MM.1S (cell line): ENCODE results near the gene ZNF37A.

Experiments
- DNase-seq: peaks from one replicate; pipeline ENCODE4 v3.0.0-alpha.2; 2015
- H2AFZ ChIP-seq: fragments of 300-600 bp; sonication (generic); 2 replicates; pipeline ENCODE4 v1.6.0; 2016; ENCODE audit warnings: antibody characterized with exemption, low read length
- H3F3A ChIP-seq: fragments of 300-600 bp; sonication (generic); 2 replicates; pipeline ENCODE4 v1.6.1; 2016; ENCODE audit warnings: mild to moderate bottlenecking, antibody characterized with exemption, low read length, moderate library complexity, mixed read lengths; ENCODE audit not compliant: insufficient read depth
- H3K27ac ChIP-seq: fragments of 300-600 bp; sonication (generic); 2 replicates; pipeline ENCODE4 v1.5.1; 2016; ENCODE audit warnings: mild to moderate bottlenecking, low read length
- H3K27me3 ChIP-seq: fragments of 300-600 bp; sonication (generic); replicated peaks from 2 replicates; pipeline ENCODE4 v1.6.0; 2016; ENCODE audit warnings: low read length; ENCODE audit not compliant: insufficient read depth
- H3K36me3 ChIP-seq: fragments of 300-600 bp; sonication (generic); replicated peaks from 2 replicates; pipeline ENCODE4 v1.6.1; 2016; ENCODE audit warnings: mild to moderate bottlenecking, low read length, mixed read lengths; ENCODE audit not compliant: insufficient read depth
- H3K4me1 ChIP-seq: fragments of 300-600 bp; sonication (generic); 2 replicates; pipeline ENCODE4 v1.6.1; 2016; ENCODE audit warnings: low read length, mixed read lengths
- H3K4me2 ChIP-seq: fragments of 300-600 bp; sonication (generic); 2 replicates; pipeline ENCODE4 v1.6.0; 2016; ENCODE audit warnings: low read depth, low read length
- H3K4me3 ChIP-seq: fragments of 300-600 bp; sonication (generic); 2 replicates; pipeline ENCODE4 v1.5.1; 2016; ENCODE audit warnings: low read length, mixed read lengths
- H3K79me2 ChIP-seq: fragments of 300-600 bp; sonication (generic); 2 replicates; pipeline ENCODE4 v1.6.1; 2016; ENCODE audit warnings: mixed run types, low read length, mixed read lengths
- H3K9ac ChIP-seq: fragments of 300-600 bp; sonication (generic); 2 replicates; pipeline ENCODE4 v1.6.1; 2016; ENCODE audit warnings: low read length, mixed read lengths
- H3K9me2 ChIP-seq: fragments of 300-600 bp; sonication (generic); replicated peaks from 2 replicates; pipeline ENCODE4 v1.6.1; 2016; ENCODE audit warnings: mild to moderate bottlenecking, low read length, mixed read lengths; ENCODE audit not compliant: insufficient read depth
- H3K9me3 ChIP-seq: fragments of 300-600 bp; sonication (generic); replicated peaks from 2 replicates; pipeline ENCODE4 v1.6.1; 2016; ENCODE audit warnings: mild to moderate bottlenecking, low read length, mixed read lengths; ENCODE audit not compliant: insufficient read depth
- H4K20me1 ChIP-seq: fragments of 300-600 bp; sonication (generic); 2 replicates; pipeline ENCODE4 v1.6.1; 2016; ENCODE audit warnings: mild to moderate bottlenecking, low read length, moderate library complexity, mixed read lengths; ENCODE audit not compliant: insufficient read depth
- EZH2 ChIP-seq: fragments of 300-600 bp; sonication (generic); optimal IDR thresholded peaks from 2 replicates; pipeline ENCODE3; 2017; ENCODE audit warnings: low read depth, mild to moderate bottlenecking, antibody characterized with exemption, low read length, mixed read lengths
- EZH2phosphoT487 ChIP-seq: fragments of 300-600 bp; sonication (generic); IDR thresholded peaks from 2 replicates; pipeline ENCODE4 v1.6.1; 2018; ENCODE audit warnings: antibody characterized with exemption, low read length
- TF ChIP-seq, protein P1 (sequence below): fragments of 300-600 bp; sonication (generic); IDR thresholded peaks from 2 replicates; pipeline ENCODE4 v1.5.1; 2016; ENCODE audit warnings: antibody characterized with exemption, low read length, mixed read lengths

ZNF37A gene

DNA sequence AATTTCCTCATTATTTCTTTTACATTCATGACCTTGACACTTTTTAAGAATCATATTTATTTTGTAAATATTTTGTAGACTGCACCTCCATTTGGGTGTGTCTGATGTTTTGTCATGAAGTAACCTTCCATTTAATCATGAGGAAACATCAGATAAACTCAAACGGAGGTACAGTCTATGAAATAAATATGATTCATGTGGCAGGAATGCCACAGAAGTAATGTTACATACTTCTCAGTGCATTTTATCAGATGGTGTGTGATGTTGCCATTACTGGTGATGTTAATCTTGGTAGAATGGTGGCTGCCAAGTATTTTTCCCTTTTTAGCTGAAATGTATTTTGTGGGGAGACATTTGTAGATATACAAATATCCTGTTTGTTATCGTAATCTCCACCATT lies 64.9 kb downstream of the ZNF37A start:
- H3K4me1 ChIP-seq = no peaks in the 10 kb centered on the region
- TF ChIP-seq, protein P1, sequence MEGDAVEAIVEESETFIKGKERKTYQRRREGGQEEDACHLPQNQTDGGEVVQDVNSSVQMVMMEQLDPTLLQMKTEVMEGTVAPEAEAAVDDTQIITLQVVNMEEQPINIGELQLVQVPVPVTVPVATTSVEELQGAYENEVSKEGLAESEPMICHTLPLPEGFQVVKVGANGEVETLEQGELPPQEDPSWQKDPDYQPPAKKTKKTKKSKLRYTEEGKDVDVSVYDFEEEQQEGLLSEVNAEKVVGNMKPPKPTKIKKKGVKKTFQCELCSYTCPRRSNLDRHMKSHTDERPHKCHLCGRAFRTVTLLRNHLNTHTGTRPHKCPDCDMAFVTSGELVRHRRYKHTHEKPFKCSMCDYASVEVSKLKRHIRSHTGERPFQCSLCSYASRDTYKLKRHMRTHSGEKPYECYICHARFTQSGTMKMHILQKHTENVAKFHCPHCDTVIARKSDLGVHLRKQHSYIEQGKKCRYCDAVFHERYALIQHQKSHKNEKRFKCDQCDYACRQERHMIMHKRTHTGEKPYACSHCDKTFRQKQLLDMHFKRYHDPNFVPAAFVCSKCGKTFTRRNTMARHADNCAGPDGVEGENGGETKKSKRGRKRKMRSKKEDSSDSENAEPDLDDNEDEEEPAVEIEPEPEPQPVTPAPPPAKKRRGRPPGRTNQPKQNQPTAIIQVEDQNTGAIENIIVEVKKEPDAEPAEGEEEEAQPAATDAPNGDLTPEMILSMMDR = no peak
- TF ChIP-seq EZH2phosphoT487 = no peak
- no peak for TF ChIP-seq EZH2
- H3F3A ChIP-seq = no peaks in the 10 kb centered on the region
- H3K9me3 ChIP-seq = no peaks in the 10 kb centered on the region
- no peak overlapping the region for H3K9ac ChIP-seq
- H3K4me3 ChIP-seq = no peak overlapping the region
- H2AFZ ChIP-seq = no peak overlapping the region
- no peak overlapping the region for H3K27ac ChIP-seq
- no peaks in the 10 kb centered on the region for H3K27me3 ChIP-seq
- H3K36me3 ChIP-seq = no peaks in the 10 kb centered on the region
- H3K4me2 ChIP-seq = no peak overlapping the region
- DNase-seq = no peak
- no peaks in the 10 kb centered on the region for H3K9me2 ChIP-seq
- H3K79me2 ChIP-seq = no peaks in the 10 kb centered on the region
- H4K20me1 ChIP-seq = no peaks in the 10 kb centered on the region

DNA sequence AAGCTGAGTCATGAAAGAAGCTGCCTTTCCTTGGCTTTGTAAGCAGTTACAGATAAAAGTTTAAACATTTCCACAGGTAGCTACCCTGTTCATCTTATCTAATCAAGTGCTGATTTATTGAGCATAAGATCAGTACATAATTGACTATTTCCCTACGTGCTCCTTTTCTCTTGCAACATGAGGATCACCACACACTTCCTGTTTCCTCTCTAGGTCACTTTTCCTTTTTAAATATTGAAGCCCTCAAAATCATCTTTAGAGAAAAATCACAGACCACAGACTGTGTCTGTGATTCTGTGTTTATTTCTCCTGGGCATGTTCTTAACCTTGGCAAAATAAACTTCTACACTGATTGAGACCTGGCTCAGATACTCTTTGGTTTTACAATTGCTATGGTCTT lies 69.5 kb downstream of the ZNF37A start:
- H3K36me3 ChIP-seq = no peaks in the 10 kb centered on the region
- H3K4me2 ChIP-seq = no peak overlapping the region
- no peaks in the 10 kb centered on the region for H3F3A ChIP-seq
- H3K9ac ChIP-seq = no peak overlapping the region
- no peaks in the 10 kb centered on the region for H3K9me3 ChIP-seq
- H3K4me1 ChIP-seq = no peaks in the 10 kb centered on the region
- no peak overlapping the region for H3K4me3 ChIP-seq
- H3K27ac ChIP-seq = no peak overlapping the region
- no peaks in the 10 kb centered on the region for H3K79me2 ChIP-seq
- no peaks in the 10 kb centered on the region for H4K20me1 ChIP-seq
- H3K27me3 ChIP-seq = no peaks in the 10 kb centered on the region
- TF ChIP-seq EZH2 = no peak
- no peak overlapping the region for H2AFZ ChIP-seq
- H3K9me2 ChIP-seq = no peaks in the 10 kb centered on the region
- DNase-seq = no peak

DNA sequence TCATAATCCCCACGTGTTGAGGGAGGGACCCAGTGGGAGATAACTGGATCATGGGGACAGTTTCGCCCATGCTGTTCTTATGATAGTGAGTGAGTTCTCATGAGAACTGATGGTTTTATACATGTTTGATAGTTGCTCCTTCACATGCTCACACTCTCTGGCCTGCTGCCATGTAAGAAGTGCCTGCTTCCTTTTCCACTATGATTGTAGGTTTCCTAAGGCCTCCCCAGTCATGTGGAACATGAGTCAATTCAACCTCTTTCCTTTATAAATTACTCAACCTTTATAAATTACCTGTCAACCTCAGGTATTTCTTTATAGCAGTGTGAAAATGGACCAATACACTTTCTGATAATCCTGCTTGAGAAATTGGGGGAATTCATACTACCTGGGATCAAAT lies 80.2 kb downstream of the ZNF37A start:
- Histone ChIP-seq H2AFZ (no peak overlapping the region), H3F3A (no peaks in the 10 kb centered on the region), H3K4me3 (no peak overlapping the region), H3K79me2 (no peaks in the 10 kb centered on the region), H3K4me1 (no peaks in the 10 kb centered on the region), H3K9me3 (no peaks in the 10 kb centered on the region), H4K20me1 (no peaks in the 10 kb centered on the region), H3K27me3 (no peaks in the 10 kb centered on the region), H3K27ac (no peak overlapping the region), H3K36me3 (no peaks in the 10 kb centered on the region), H3K9me2 (no peaks in the 10 kb centered on the region), H3K9ac (no peak overlapping the region), H3K4me2 (no peak overlapping the region)
- TF ChIP-seq EZH2phosphoT487 = no peak
- no peak for TF ChIP-seq EZH2
- TF ChIP-seq, protein P1 = no peak
- no peak for DNase-seq

DNA sequence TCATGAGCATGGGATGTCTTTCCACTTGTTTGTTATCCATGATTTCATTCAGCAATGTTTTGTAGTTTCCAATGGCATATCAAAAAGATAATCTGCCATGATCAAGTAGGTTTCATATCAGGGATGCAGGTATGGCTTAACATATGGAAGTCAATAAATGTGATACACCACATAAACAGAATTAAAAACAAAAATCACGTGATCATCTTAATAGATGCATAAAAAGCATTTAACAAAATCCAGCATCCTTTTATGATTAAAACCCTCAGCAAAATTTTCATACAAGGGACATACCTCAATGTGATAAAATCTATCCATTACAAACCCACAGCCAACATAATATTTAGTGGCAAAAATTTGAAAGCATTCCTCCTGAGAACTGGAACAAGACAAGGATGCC lies 90.3 kb downstream of the ZNF37A start:
- Histone ChIP-seq H3K9ac (no peak overlapping the region), H3K36me3 (no peaks in the 10 kb centered on the region), H2AFZ (no peak overlapping the region), H3K27me3 (no peaks in the 10 kb centered on the region), H3K79me2 (no peaks in the 10 kb centered on the region), H3K27ac (no peak overlapping the region), H3K4me2 (no peak overlapping the region), H3K4me3 (no peak overlapping the region), H3K9me2 (no peaks in the 10 kb centered on the region), H4K20me1 (no peaks in the 10 kb centered on the region), H3F3A (no peaks in the 10 kb centered on the region), H3K9me3 (no peaks in the 10 kb centered on the region), H3K4me1 (no peaks in the 10 kb centered on the region)
- no peak for DNase-seq
- TF ChIP-seq EZH2phosphoT487 (no peak), EZH2 (no peak)
- TF ChIP-seq, protein P1 = no peak
